Stimulated activated effector memory CD8-positive, alpha-beta T cell treated with anti-CD3 and anti-CD28 coated beads, Interleukin-12 subunit alpha, Interleukin-12 subunit beta, amount 100 ng/mL, for 72 hours (primary cell): ENCODE measurements around the gene HMCN2.
"Not testable (repeated sequence)": the region's sequence is repeated elsewhere in the genome, so short reads cannot be mapped to it uniquely, and the experiment has no call there.

Experiments used
- ATAC-seq: fragments of 150-1000 bp; cut with Tn5 transposase; 2 replicates; pipeline ENCODE4 v1.10.0; 2021
- DNase-seq, 2 donors: peaks; one replicate each; pipeline ENCODE4 v3.0.0; 2021 to 2022; ENCODE audit warnings: low spot score in 2 of 2
- H3K27ac Mint-ChIP-seq: one replicate; pipeline ENCODE4 v1.8.0; 2022; ENCODE audit warnings: mild to moderate bottlenecking, mixed read lengths
- H3K36me3 Mint-ChIP-seq: one replicate; pipeline ENCODE4 v1.8.0; 2022; ENCODE audit warnings: mild to moderate bottlenecking, mixed read lengths
- H3K4me1 Mint-ChIP-seq: one replicate; pipeline ENCODE4 v1.8.0; 2022; ENCODE audit warnings: mixed read lengths
- H3K4me3 Mint-ChIP-seq: one replicate; pipeline ENCODE4 v1.8.0; 2022; ENCODE audit warnings: mild to moderate bottlenecking, mixed read lengths
- H3K9me3 Mint-ChIP-seq: one replicate; pipeline ENCODE4 v1.8.0; 2022; ENCODE audit warnings: mixed read lengths

The HMCN2 gene

DNA sequence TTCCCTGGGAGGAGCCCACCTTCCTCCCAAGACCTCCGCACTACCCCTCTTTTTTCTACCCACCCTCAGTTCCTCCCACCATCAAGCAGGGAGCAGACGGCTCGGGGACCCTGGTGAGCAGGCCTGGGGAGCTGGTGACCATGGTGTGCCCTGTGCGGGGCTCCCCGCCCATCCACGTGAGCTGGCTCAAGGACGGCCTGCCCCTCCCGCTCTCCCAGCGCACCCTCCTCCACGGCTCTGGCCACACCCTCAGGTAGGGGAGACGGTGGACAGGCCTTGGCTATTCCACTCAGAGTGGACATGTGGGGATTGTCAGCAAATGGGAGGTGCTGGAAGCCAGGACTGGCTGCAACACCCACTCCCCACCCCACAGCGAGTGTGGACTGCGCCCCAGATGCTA is 126.3 kb downstream of the HMCN2 start:
- Mint-ChIP-seq H3K9me3 (no peaks in the 10 kb centered on the region), H3K4me3 (no peak overlapping the region), H3K36me3 (no peaks in the 10 kb centered on the region), H3K27ac (no peak overlapping the region), H3K4me1 (no peaks in the 10 kb centered on the region)
- DNase-seq (no peak), ATAC-seq (no peak)

DNA sequence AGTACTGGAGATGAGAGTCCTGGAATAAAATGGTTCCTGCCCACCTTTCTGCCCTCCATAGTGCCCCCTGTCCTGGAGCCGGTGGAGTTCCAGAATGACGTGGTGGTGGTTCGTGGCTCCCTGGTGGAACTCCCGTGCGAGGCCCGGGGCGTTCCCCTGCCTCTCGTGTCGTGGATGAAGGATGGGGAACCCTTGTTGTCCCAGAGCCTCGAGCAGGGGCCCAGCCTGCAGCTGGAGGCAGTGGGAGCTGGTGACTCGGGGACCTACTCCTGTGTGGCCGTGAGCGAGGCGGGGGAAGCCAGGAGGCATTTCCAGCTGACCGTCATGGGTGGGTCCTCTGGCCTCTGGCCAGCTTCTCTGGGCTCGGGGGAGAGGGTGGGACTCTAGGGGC is 128.1 kb downstream of the HMCN2 start:
- Mint-ChIP-seq H3K27ac (no peak overlapping the region), H3K9me3 (no peaks in the 10 kb centered on the region), H3K36me3 (no peaks in the 10 kb centered on the region), H3K4me1 (no peaks in the 10 kb centered on the region), H3K4me3 (no peak overlapping the region)
- ATAC-seq (no peak), DNase-seq (no peak)

DNA sequence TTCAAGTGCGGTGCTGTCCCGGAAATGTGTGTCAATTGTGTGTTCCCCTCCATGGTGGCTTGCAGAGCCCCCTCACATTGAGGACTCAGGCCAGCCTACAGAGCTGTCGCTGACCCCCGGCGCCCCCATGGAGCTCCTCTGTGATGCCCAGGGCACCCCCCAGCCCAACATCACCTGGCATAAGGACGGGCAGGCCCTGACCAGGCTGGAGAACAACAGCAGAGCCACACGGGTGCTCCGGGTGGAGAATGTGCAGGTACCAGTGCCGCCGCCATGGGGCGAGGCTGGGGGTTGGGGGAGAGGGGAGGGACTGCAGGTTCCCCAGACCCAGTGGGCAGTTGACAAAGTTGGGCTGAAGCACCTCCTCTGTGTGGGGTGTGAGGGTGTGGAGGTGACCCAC is 128.8 kb downstream of the HMCN2 start:
- H3K27ac Mint-ChIP-seq = no peak overlapping the region
- ATAC-seq = no peak
- H3K9me3 Mint-ChIP-seq = no peaks in the 10 kb centered on the region
- H3K4me3 Mint-ChIP-seq = no peak overlapping the region
- DNase-seq = no peak
- H3K4me1 Mint-ChIP-seq = no peaks in the 10 kb centered on the region
- H3K36me3 Mint-ChIP-seq = no peaks in the 10 kb centered on the region

DNA sequence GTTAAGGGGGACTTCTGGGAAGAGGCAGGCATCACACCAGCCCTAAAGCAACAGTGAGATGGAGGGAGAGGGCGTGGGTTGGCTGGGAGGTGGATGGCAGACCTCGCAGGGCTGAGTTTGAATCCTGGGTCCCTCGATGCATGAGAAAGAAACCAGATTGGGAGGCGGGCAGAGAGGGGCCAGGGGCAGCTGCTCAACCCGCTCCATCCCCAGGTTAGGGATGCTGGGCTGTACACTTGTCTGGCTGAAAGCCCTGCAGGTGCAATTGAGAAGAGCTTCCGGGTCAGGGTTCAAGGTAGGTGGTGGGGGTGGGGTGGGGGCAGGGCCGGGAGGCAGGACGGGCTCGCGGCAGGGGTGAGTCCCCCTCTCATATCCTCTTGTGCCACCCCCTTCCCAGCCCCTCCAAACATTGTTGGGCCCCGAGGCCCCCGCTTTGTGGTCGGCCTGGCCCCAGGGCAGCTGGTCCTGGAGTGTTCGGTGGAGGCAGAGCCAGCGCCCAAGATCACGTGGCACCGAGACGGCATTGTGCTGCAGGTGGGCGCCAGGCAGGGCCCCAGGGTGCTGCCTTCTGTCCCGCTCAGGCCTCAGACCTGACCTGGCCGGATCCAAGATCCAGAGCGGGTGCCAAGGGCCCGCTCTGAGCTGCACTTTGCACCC is 129.4 kb downstream of the HMCN2 start:
- no peaks in the 10 kb centered on the region for H3K4me1 Mint-ChIP-seq
- H3K4me3 Mint-ChIP-seq = no peak overlapping the region
- H3K27ac Mint-ChIP-seq = no peak overlapping the region
- no peaks in the 10 kb centered on the region for H3K9me3 Mint-ChIP-seq
- no peaks in the 10 kb centered on the region for H3K36me3 Mint-ChIP-seq
- ATAC-seq (no peak), DNase-seq (no peak)

DNA sequence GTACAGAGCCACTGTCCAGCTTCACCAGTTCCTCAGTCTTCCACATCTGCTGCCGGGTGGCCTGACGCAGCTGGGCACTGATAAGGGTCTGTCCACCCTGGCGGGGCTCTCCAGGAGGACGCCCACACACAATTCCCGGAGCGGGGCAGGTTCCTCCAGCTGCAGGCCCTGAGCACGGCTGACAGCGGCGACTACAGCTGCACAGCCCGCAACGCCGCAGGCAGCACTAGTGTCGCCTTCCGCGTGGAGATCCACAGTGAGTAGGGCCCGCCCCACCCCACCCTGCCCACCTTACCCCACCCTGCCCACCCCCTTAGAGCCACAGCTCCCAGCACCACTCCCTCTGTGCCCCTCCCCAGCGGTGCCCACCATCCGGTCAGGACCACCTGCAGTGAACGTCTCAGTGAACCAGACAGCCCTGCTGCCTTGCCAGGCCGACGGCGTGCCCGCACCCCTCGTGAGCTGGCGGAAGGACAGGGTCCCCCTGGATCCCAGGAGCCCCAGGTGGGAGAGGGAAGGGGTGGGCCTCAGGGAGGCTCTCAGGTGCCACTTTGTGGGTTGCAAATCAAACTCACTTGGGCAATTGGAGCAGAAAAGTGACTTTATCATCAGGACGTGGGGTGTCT is 130.4 kb downstream of the HMCN2 start:
- ATAC-seq = no peak
- Mint-ChIP-seq H3K36me3 (no peaks in the 10 kb centered on the region), H3K9me3 (no peaks in the 10 kb centered on the region), H3K4me3 (no peak overlapping the region), H3K4me1 (no peaks in the 10 kb centered on the region), H3K27ac (no peak overlapping the region)
- DNase-seq = no peak

DNA sequence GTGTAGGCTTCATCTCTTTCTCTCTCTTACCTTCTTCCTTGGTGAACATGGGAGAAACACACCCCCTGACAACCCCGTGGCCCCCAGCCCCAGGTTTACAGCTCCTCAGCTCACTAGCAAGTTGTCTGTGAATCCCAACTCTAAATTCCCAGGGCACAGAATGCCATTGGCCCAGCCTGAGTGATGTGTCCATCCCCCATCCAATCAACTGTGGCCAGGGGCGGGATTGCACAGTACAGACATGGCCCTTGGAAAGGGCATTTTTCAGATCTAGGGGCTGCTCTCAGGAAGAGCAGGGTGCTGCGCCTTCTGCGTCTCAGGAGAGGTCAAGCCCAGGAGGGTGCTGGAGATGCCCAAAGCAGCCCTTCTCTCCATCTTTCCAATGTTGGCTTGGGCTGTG is 131.0 kb downstream of the HMCN2 start:
- no peak overlapping the region for H3K4me3 Mint-ChIP-seq
- H3K4me1 Mint-ChIP-seq = no peaks in the 10 kb centered on the region
- no peak for ATAC-seq
- H3K27ac Mint-ChIP-seq = no peak overlapping the region
- no peak for DNase-seq
- no peaks in the 10 kb centered on the region for H3K9me3 Mint-ChIP-seq
- no peaks in the 10 kb centered on the region for H3K36me3 Mint-ChIP-seq

DNA sequence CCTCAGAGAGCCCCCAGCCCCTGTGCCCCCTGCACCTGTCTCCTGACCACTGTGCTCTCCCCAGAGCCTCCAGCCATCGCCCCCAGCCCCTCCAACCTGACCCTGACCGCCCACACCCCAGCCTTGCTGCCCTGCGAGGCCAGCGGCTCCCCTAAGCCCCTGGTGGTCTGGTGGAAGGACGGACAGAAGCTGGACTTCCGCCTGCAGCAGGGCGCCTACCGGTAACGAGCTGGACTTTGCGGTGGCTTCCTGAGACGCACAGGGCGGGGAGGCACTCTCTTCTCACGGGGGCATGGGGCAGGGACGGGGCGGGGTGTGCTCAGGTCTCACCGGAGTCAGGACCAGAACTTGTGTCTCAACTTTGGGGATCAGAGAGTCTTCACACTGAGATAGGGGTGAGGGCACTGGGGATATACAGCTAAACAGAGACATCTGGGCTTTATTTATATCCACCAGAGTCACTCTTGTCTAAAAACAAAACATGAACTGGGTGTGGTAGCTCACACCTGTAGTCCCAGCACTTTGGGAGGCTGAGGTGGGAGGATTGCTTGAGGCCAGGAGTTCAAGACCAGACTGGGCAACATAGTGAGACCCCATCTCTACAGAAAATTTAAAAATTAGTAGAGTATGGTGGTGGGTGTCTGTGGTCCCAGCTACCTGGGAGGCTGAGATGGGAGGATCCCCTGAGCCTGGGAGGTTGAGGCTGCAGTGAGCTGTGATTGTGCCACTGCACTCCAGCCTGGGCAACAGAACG is 133.1 kb downstream of the HMCN2 start:
- ATAC-seq = no peak
- Mint-ChIP-seq H3K27ac (no peak overlapping the region), H3K4me1 (no peaks in the 10 kb centered on the region), H3K36me3 (no peaks in the 10 kb centered on the region), H3K4me3 (no peak overlapping the region), H3K9me3 (no peaks in the 10 kb centered on the region)
- DNase-seq = no peak

DNA sequence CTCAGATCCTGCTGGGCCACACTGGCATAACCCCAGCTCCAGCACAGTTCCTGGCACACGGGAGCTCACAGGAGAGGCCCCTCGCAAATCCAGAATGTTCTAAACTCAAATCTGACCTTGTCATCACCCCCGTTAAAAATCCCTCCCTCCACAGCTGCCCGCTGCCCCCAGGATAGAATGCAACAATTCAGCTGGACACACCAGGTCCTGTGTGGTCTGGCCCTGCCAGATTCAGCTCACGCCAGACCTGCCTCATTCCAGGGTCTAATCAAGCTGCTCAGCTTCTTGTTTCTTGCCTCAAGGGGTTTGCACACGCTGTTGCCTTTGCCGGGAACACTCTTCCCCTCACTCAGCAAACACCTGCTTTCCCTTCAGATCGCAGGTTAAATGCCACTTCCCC is 134.2 kb downstream of the HMCN2 start:
- Mint-ChIP-seq H3K27ac (no peak overlapping the region), H3K36me3 (no peaks in the 10 kb centered on the region), H3K4me3 (no peak overlapping the region), H3K4me1 (no peaks in the 10 kb centered on the region), H3K9me3 (no peaks in the 10 kb centered on the region)
- DNase-seq (no peak), ATAC-seq (no peak)

DNA sequence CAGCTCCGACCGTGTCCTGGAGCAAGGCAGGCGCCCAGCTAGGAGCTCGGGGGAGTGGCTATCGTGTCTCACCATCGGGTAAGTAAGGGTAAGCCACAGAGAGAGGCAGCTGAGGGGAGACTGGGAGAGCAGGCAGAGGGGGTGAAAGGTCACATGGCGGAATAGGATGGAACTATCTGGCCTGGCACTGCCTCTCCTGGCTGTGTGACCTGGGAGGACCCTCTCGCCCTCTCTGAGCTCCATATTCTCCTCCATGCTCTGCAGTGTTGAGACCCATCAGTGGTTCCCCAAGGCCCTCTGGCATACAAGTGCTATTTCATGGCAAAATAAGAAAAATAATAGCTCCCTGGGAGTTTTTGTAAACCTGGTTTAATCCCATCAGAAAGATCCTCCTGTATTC is 135.3 kb downstream of the HMCN2 start:
- ATAC-seq (no peak), DNase-seq (no peak)
- Mint-ChIP-seq H3K27ac (no peak overlapping the region), H3K4me3 (no peak overlapping the region), H3K4me1 (no peaks in the 10 kb centered on the region), H3K9me3 (no peaks in the 10 kb centered on the region), H3K36me3 (no peaks in the 10 kb centered on the region)

DNA sequence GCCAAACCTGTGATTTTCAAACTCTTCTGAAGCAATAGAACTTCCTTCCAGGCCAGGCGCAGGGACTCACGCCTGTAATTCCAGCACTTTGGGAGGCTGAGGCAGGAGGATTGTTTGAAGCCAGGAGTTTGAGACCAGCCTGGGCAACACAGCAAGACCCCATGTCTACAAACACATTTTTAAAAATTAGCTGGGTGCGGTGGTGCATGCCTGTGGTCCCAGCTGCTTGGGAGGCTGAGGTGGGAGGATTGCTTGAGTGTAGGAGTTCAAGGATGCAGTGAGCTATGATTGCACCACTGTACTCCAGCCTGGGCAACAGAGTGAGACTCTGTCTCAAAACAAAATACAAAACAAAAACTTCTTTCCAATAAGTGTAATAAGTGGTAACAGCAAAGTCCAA is 136.2 kb downstream of the HMCN2 start:
- not testable (repeated sequence) for H3K9me3 Mint-ChIP-seq, H3K4me3 Mint-ChIP-seq, H3K4me1 Mint-ChIP-seq, DNase-seq, H3K36me3 Mint-ChIP-seq, H3K27ac Mint-ChIP-seq, ATAC-seq

DNA sequence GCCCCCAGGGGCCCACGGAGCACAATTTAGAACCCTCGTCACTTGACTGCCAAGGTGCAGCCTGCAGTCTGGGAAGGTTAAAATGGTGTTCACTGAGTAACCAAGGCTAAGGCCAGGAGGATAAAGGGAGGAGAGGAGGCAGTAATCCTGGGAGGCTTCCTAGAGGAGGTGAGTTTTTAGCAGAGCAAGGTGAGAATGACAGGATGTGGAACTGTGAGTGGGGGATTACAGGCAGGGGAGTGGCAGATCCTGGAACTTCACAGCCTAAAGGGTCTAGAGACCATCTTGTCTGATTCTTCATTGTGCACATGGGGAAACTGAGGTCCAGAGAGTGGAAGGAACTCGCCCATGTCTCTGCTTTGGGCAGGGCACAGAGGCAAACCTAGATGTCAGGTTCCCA is 136.7 kb downstream of the HMCN2 start:
- H3K4me3 Mint-ChIP-seq = no peak overlapping the region
- ATAC-seq = no peak
- no peak overlapping the region for H3K27ac Mint-ChIP-seq
- no peak for DNase-seq
- H3K9me3 Mint-ChIP-seq = no peaks in the 10 kb centered on the region
- H3K4me1 Mint-ChIP-seq = no peaks in the 10 kb centered on the region
- H3K36me3 Mint-ChIP-seq = no peaks in the 10 kb centered on the region

DNA sequence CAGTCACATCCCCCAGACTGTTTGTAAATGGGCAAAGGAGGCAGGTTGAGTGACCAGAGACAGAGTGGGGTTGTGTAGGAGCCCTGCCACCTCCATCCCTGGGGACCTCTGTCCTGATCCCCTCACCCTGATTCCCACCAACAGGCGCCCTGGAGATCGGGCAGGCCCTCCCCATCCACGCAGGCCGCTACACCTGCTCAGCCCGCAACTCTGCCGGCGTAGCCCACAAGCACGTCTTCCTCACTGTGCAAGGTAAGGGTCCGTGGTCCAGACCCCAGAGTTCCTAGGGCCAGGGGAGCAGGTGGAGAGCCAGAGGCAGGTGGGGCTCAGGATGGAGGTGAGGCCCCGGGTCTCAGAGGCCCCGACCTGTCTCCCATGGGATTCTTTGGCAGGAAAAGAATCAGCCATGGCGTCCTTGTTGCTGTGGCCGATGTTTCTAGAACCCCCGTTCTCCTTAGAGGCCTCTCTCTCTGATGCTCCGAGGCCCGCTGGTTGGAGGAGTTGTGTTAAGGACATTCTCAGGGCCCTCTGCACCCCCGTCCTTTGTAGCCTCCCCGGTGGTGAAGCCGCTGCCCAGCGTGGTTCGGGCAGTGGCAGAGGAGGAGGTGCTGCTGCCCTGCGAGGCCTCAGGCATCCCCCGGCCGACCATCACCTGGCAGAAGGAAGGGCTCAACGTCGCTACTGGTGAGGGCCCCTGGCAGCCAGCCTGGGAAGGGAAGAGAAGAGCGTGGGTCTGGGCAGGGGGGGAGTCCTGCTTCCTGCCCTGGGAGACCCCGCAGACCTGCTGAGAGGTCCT is 137.3 kb downstream of the HMCN2 start:
- H3K36me3 Mint-ChIP-seq = no peaks in the 10 kb centered on the region
- DNase-seq (no peak), ATAC-seq (no peak)
- H3K4me3 Mint-ChIP-seq = no peak overlapping the region
- H3K9me3 Mint-ChIP-seq = no peaks in the 10 kb centered on the region
- no peaks in the 10 kb centered on the region for H3K4me1 Mint-ChIP-seq
- no peak overlapping the region for H3K27ac Mint-ChIP-seq

DNA sequence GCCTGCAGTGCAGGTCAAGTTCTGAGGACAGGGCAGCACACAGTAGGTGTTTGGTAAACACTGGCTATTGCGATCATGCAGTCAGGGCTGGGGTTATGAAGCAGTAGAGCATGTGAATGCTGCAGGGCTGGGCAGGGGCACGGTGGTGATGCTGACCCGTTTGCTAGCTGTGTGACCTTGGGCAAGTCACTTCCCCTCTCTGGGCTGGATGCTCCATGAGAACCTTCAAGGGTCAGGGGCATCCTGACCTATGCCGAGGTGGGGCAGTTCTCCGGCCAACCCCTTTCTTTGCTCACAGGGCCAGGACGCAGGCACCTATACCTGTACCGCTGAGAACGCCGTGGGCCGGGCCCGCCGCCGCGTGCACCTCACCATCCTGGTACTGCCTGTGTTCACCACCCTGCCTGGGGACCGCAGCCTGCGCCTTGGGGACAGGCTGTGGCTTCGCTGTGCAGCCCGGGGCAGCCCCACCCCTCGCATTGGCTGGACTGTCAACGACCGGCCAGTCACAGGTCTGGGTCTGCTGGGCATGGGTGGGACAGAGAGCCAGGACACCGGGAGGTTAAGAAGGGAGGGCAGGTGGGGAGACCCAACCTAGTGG is 140.2 kb downstream of the HMCN2 start:
- DNase-seq (no peak), ATAC-seq (no peak)
- no peak overlapping the region for H3K27ac Mint-ChIP-seq
- no peaks in the 10 kb centered on the region for H3K36me3 Mint-ChIP-seq
- H3K4me3 Mint-ChIP-seq = no peak overlapping the region
- no peaks in the 10 kb centered on the region for H3K4me1 Mint-ChIP-seq
- H3K9me3 Mint-ChIP-seq = no peaks in the 10 kb centered on the region

DNA sequence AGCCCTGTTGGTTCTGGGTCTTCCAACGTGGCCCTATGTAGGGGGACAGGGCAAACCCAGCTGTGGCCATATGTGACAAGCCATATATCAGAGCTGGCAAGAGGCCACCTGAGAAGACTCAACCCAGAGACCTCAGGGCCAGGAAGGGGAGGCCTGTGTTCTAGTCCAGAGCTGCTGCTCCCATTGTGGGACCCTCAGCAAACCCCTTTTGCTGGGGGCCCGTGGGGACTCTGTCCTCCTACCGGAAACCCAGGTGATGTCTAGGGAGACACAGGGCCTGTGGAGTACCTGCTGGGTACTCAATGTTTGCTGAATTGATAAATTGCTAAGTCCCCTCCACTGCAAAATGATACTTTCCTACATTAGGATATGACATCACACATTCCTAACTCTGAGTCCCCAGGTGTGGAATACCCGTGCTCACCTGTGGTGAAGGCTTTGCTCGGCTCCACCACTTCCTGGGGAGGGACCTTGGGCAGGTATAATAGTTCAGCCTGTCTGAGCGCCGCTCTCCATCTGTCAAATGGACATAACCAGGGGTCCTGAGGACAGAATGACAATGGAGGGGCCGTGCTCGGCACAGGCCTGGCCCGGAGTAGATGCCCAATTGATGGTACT is 140.8 kb downstream of the HMCN2 start:
- Mint-ChIP-seq H3K36me3 (no peaks in the 10 kb centered on the region), H3K4me3 (no peak overlapping the region), H3K9me3 (no peaks in the 10 kb centered on the region), H3K4me1 (no peaks in the 10 kb centered on the region), H3K27ac (no peak overlapping the region)
- DNase-seq (no peak), ATAC-seq (no peak)
